Activated CD4-positive, alpha-beta memory T cell treated with anti-CD3 and anti-CD28 coated beads for 36 hours (primary cell): ENCODE results near the gene TNFSF12. TPM values are rescaled to one million over a fixed set of nuclear protein-coding genes. Genes with fewer than 3 reads are reported as not detected.

Experiments used
- CTCF ChIA-PET: fragments of 350-600 bp; sonication (Branson Sonifier 250); formaldehyde crosslinking; loops from one replicate; lab custom pipeline; 2021; ENCODE audit warnings: antibody characterized with exemption, inconsistent platforms; lab: Charles Lee
- POLR2A ChIA-PET: fragments of 350-600 bp; sonication (Branson Sonifier 250); formaldehyde crosslinking; loops from one replicate; lab custom pipeline; 2021; ENCODE audit warnings: antibody characterized with exemption; lab: Charles Lee
- DNase-seq: peaks from one replicate; pipeline ENCODE4 v3.0.0-alpha.2; 2020
- H3K27ac Mint-ChIP-seq: one replicate; pipeline ENCODE4 v1.8.0; 2021; ENCODE audit warnings: mixed read lengths
- H3K27me3 Mint-ChIP-seq: one replicate; pipeline ENCODE4 v1.8.0; 2021; ENCODE audit warnings: mixed read lengths
- H3K36me3 Mint-ChIP-seq: one replicate; pipeline ENCODE4 v1.8.0; 2021; ENCODE audit warnings: mixed read lengths
- H3K4me1 Mint-ChIP-seq: one replicate; pipeline ENCODE4 v1.8.0; 2021; ENCODE audit warnings: low read depth, mixed read lengths
- H3K4me3 Mint-ChIP-seq: one replicate; pipeline ENCODE4 v1.8.0; 2021; ENCODE audit warnings: mild to moderate bottlenecking, mixed read lengths
- H3K9me3 Mint-ChIP-seq: one replicate; pipeline ENCODE4 v1.8.0; 2021; ENCODE audit warnings: mixed read lengths
- intact Hi-C: fragments of 100-400 bp; cut with micrococcal nuclease; formaldehyde crosslinking; loops from one replicate; pipeline ENCODE4 v1.15.1; 2023
- total RNA-seq, 2 experiments: library from RNA; stranded (reverse); gene quantifications; one replicate each; pipeline ENCODE4 v1.2.3, GENCODE V29; 2021

Gene TNFSF12
- total RNA-seq, 2 experiments from 2014 or later = 19.7 to 22.4 TPM

GRCh38 chr17:7512824-7513540, 35.9 kb upstream of the TNFSF12 start:
- POLR2A ChIA-PET = interaction anchor here (0.6 to 1.2 kb wide), 5 partner anchors 27 to 130 kb away, joined by 3 to 10 read pairs (median 3); partner anchors contain the start of genes MPDU1, SENP3 and TNFSF12
- H3K27me3 Mint-ChIP-seq = no peaks in the 10 kb centered on the region
- intact Hi-C loops = no loop called here
- CTCF ChIA-PET = interaction anchor here (0.6 to 5.4 kb wide), 17 partner anchors 8 to 175 kb away, joined by 3 to 148 read pairs (median 5); partner anchors contain the start of genes SAT2, SENP3, SOX15 and TMEM95
- H3K4me3 Mint-ChIP-seq = no peak overlapping the region
- peaks cover 48% of the 10 kb centered on the region for H3K36me3 Mint-ChIP-seq
- no peaks in the 10 kb centered on the region for H3K4me1 Mint-ChIP-seq
- H3K9me3 Mint-ChIP-seq = no peaks in the 10 kb centered on the region
- H3K27ac Mint-ChIP-seq = no peak overlapping the region
- DNase-seq = no peak

GRCh38 chr17:7513850-7514419, 34.9 kb upstream of the TNFSF12 start:
- H3K4me3 Mint-ChIP-seq = no peak overlapping the region
- no peak for DNase-seq
- no peaks in the 10 kb centered on the region for H3K27me3 Mint-ChIP-seq
- no peak overlapping the region for H3K27ac Mint-ChIP-seq
- H3K9me3 Mint-ChIP-seq = no peaks in the 10 kb centered on the region
- POLR2A ChIA-PET = interaction anchor here (1.0 to 1.2 kb wide), 4 partner anchors 28 to 131 kb away, joined by 3 to 10 read pairs (median 4); partner anchors contain the start of genes SENP3 and TNFSF12
- peaks cover 38% of the 10 kb centered on the region for H3K36me3 Mint-ChIP-seq
- CTCF ChIA-PET = interaction anchor here (0.7 to 5.4 kb wide), 29 partner anchors 8 to 416 kb away, joined by 3 to 148 read pairs (median 4); partner anchors contain the start of genes CD68, CHRNB1, SAT2 and SENP3
- intact Hi-C loops = loop anchor here (1.0 kb wide), 1 partner anchor 47 kb away; the partner anchor contains the start of gene SENP3
- H3K4me1 Mint-ChIP-seq = no peaks in the 10 kb centered on the region

- Mint-ChIP-seq H3K27me3 (no peaks in the 10 kb centered on the region), H3K4me1 (no peaks in the 10 kb centered on the region), H3K4me3 (no peak overlapping the region), H3K9me3 (no peaks in the 10 kb centered on the region), H3K27ac (no peak overlapping the region), H3K36me3 (peaks cover 21% of the 10 kb centered on the region)
- intact Hi-C loops = no loop called here
- ChIA-PET CTCF (interaction anchor here (0.7 to 5.4 kb wide), 18 partner anchors 10 to 172 kb away, joined by 3 to 148 read pairs (median 5); partner anchors contain the start of genes CHRNB1, SENP3, SOX15 and TMEM95), POLR2A (no interaction called here)
- DNase-seq = no peak
These were observed 32.8 kb upstream of the TNFSF12 start for GRCh38 chr17:7515911-7516610.

- intact Hi-C loops = loop anchor here (1.0 kb wide), 1 partner anchor 38 kb away; the partner anchor contains the start of gene SENP3
- CTCF ChIA-PET = interaction anchor here (0.6 to 5.5 kb wide), 27 partner anchors 9 to 422 kb away, joined by 3 to 99 read pairs (median 3); partner anchors contain the start of genes MPDU1, SENP3, SOX15 and TMEM256
- peak; percentile 65 for DNase-seq
- POLR2A ChIA-PET = interaction anchor here (0.8 to 1.2 kb wide), 3 partner anchors 38 to 288 kb away, joined by 3 to 6 read pairs (median 3); partner anchors contain the start of genes DVL2 and MPDU1
- Mint-ChIP-seq H3K4me3 (no peak overlapping the region), H3K27ac (no peak overlapping the region), H3K4me1 (peaks cover 4% of the 10 kb centered on the region), H3K9me3 (peaks cover 8% of the 10 kb centered on the region), H3K27me3 (no peaks in the 10 kb centered on the region), H3K36me3 (peaks cover 2% of the 10 kb centered on the region)
These were observed 25.8 kb upstream of the TNFSF12 start for GRCh38 chr17:7523033-7523432.

- peaks cover 6% of the 10 kb centered on the region for H3K36me3 Mint-ChIP-seq
- H3K4me1 Mint-ChIP-seq = no peaks in the 10 kb centered on the region
- H3K4me3 Mint-ChIP-seq = no peak overlapping the region
- DNase-seq = no peak
- POLR2A ChIA-PET = no interaction called here
- intact Hi-C loops = no loop called here
- H3K27ac Mint-ChIP-seq = no peak overlapping the region
- peaks cover 18% of the 10 kb centered on the region for H3K9me3 Mint-ChIP-seq
- CTCF ChIA-PET = interaction anchor here (1.9 kb wide), 1 partner anchor 32 kb away, joined by 8 read pairs; no protein-coding TSS in a partner anchor
- no peaks in the 10 kb centered on the region for H3K27me3 Mint-ChIP-seq
These were observed 20.0 kb upstream of the TNFSF12 start for GRCh38 chr17:7528842-7529241.

- intact Hi-C loops = no loop called here
- Mint-ChIP-seq H3K9me3 (peaks cover 18% of the 10 kb centered on the region), H3K4me3 (no peak overlapping the region), H3K36me3 (peaks cover 6% of the 10 kb centered on the region), H3K27ac (no peak overlapping the region), H3K4me1 (no peaks in the 10 kb centered on the region), H3K27me3 (no peaks in the 10 kb centered on the region)
- no peak for DNase-seq
- POLR2A ChIA-PET = no interaction called here
- CTCF ChIA-PET = interaction anchor here (1.0 to 2.4 kb wide), 2 partner anchors 25 to 30 kb away, joined by 3 to 17 read pairs; partner anchors contain the start of gene SENP3
These were observed 18.6 kb upstream of the TNFSF12 start for GRCh38 chr17:7530023-7530900.

- no peak overlapping the region for H3K4me3 Mint-ChIP-seq
- no peaks in the 10 kb centered on the region for H3K36me3 Mint-ChIP-seq
- no peak for DNase-seq
- peaks cover 4% of the 10 kb centered on the region for H3K9me3 Mint-ChIP-seq
- H3K4me1 Mint-ChIP-seq = no peaks in the 10 kb centered on the region
- ChIA-PET CTCF (interaction anchor here (1.2 kb wide), 1 partner anchor 15 kb away, joined by 3 read pairs; no protein-coding TSS in a partner anchor), POLR2A (no interaction called here)
- no peaks in the 10 kb centered on the region for H3K27me3 Mint-ChIP-seq
- no peak overlapping the region for H3K27ac Mint-ChIP-seq
- intact Hi-C loops = no loop called here
These were observed 10.8 kb upstream of the TNFSF12 start for GRCh38 chr17:7538050-7538449.

- Mint-ChIP-seq H3K27me3 (no peaks in the 10 kb centered on the region), H3K27ac (no peak overlapping the region), H3K4me1 (no peaks in the 10 kb centered on the region), H3K9me3 (peaks cover 4% of the 10 kb centered on the region), H3K36me3 (no peaks in the 10 kb centered on the region), H3K4me3 (no peak overlapping the region)
- no peak for DNase-seq
- ChIA-PET CTCF (interaction anchor here (1.2 kb wide), 1 partner anchor 16 kb away, joined by 3 read pairs; no protein-coding TSS in a partner anchor), POLR2A (no interaction called here)
- intact Hi-C loops = no loop called here
These were observed 9.8 kb upstream of the TNFSF12 start for GRCh38 chr17:7538891-7539545.

GRCh38 chr17:7541074-7541621, 7.7 kb upstream of the TNFSF12 start:
- no peak overlapping the region for H3K4me3 Mint-ChIP-seq
- H3K27ac Mint-ChIP-seq = no peak overlapping the region
- ChIA-PET POLR2A (no interaction called here), CTCF (interaction anchor here (1.0 kb wide), 1 partner anchor 104 kb away, joined by 3 read pairs; no protein-coding TSS in a partner anchor)
- no peaks in the 10 kb centered on the region for H3K27me3 Mint-ChIP-seq
- DNase-seq = no peak
- peaks cover 4% of the 10 kb centered on the region for H3K9me3 Mint-ChIP-seq
- intact Hi-C loops = no loop called here
- no peaks in the 10 kb centered on the region for H3K4me1 Mint-ChIP-seq
- H3K36me3 Mint-ChIP-seq = no peaks in the 10 kb centered on the region

GRCh38 chr17:7544911-7545310, 3.9 kb upstream of the TNFSF12 start:
- Mint-ChIP-seq H3K9me3 (no peaks in the 10 kb centered on the region), H3K27ac (no peak overlapping the region), H3K4me1 (peaks cover 15% of the 10 kb centered on the region), H3K27me3 (no peaks in the 10 kb centered on the region), H3K4me3 (no peak overlapping the region), H3K36me3 (no peaks in the 10 kb centered on the region)
- intact Hi-C loops = no loop called here
- DNase-seq = no peak
- CTCF ChIA-PET = interaction anchor here (1.8 kb wide), 1 partner anchor 22 kb away, joined by 4 read pairs; no protein-coding TSS in a partner anchor
- POLR2A ChIA-PET = no interaction called here
